ENCODE measurements around the gene SEC23B.

Gene SEC23B

DNA sequence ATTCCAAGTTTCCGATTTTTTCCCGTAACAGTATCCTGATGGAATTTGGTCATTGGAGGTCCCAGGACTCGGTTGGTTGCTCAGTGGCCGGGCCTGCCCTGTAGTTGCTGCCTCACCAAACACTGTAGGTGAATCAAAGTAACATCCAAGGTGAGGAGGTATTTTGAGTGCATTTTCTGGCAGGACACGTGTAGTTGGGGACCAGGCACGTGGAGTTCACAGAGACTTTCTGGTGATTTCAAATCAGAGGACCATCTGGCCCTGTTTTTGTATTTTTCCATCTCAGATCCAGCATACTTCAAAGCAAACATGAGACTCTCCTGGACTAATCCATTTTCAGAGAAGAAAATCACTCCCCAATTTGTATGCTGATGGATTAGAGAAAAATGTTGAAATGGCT lies 70.2 kb downstream of the SEC23B start:
- in situ Hi-C loops (cut with MboI; ENCODE audit: low sequenced_read_pairs, unreplicated experiment) = no loop called here
- no peak for DNase-seq (ENCODE audit: low spot score)
- TF ChIP-seq, protein P1, sequence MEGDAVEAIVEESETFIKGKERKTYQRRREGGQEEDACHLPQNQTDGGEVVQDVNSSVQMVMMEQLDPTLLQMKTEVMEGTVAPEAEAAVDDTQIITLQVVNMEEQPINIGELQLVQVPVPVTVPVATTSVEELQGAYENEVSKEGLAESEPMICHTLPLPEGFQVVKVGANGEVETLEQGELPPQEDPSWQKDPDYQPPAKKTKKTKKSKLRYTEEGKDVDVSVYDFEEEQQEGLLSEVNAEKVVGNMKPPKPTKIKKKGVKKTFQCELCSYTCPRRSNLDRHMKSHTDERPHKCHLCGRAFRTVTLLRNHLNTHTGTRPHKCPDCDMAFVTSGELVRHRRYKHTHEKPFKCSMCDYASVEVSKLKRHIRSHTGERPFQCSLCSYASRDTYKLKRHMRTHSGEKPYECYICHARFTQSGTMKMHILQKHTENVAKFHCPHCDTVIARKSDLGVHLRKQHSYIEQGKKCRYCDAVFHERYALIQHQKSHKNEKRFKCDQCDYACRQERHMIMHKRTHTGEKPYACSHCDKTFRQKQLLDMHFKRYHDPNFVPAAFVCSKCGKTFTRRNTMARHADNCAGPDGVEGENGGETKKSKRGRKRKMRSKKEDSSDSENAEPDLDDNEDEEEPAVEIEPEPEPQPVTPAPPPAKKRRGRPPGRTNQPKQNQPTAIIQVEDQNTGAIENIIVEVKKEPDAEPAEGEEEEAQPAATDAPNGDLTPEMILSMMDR (IDR thresholded peaks at IDR 0.05; ENCODE audit: borderline replicate concordance, control extremely low read depth, extremely low read depth, insufficient read depth, missing control alignments) = no peak

GRCh38 chr20:18578581-18578980 lies 70.8 kb downstream of the SEC23B start:
- TF ChIP-seq, protein P1 (IDR thresholded peaks at IDR 0.05; ENCODE audit: borderline replicate concordance, control extremely low read depth, extremely low read depth, insufficient read depth, missing control alignments) = no peak
- no peak for DNase-seq (ENCODE audit: low spot score)
- in situ Hi-C loops (cut with MboI; ENCODE audit: low sequenced_read_pairs, unreplicated experiment) = no loop called here

DNA sequence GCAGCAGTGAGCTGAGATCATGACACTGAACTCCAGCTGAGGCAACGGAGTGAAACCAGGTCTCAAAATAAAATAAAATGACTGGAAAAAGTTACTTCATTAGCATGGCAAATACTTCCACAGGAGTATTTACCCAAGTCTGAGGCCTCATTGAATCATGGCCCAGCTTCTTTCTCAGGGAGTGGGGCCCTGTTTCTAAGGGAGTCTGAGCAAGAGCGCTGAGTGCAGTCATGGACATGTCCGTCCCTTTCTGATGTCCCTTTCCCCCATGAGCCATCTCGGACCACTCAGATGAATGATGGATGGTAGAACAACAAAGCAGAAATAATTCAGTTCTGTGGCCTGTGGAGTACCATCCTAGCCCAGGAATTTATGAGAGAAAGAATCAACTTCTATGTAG lies 72.3 kb downstream of the SEC23B start:
- in situ Hi-C loops (cut with MboI; ENCODE audit: low sequenced_read_pairs, unreplicated experiment) = no loop called here
- DNase-seq (ENCODE audit: low spot score) = no peak
- TF ChIP-seq, protein P1 (IDR thresholded peaks at IDR 0.05; ENCODE audit: borderline replicate concordance, control extremely low read depth, extremely low read depth, insufficient read depth, missing control alignments) = no peak

DNA sequence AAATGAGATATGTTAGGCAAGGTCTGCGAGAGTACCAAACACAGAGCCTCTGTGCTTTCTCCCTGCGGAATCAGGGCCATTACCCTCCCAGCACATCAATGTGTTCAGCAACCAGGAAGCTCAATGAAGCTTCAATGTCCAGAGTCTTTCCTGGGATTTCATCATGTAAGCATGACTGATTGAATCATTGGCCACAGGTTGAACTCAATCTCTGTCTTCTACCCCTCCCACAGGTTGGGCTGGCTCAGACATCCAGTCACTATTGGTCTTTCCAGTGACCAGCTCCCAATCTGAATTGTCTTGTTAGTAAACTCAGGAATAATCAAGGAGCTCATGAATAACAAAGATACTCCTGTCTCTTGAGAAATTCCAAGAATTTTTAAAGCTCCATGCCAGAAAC lies 77.4 kb downstream of the SEC23B start:
- in situ Hi-C loops (cut with MboI; ENCODE audit: low sequenced_read_pairs, unreplicated experiment) = no loop called here

DNA sequence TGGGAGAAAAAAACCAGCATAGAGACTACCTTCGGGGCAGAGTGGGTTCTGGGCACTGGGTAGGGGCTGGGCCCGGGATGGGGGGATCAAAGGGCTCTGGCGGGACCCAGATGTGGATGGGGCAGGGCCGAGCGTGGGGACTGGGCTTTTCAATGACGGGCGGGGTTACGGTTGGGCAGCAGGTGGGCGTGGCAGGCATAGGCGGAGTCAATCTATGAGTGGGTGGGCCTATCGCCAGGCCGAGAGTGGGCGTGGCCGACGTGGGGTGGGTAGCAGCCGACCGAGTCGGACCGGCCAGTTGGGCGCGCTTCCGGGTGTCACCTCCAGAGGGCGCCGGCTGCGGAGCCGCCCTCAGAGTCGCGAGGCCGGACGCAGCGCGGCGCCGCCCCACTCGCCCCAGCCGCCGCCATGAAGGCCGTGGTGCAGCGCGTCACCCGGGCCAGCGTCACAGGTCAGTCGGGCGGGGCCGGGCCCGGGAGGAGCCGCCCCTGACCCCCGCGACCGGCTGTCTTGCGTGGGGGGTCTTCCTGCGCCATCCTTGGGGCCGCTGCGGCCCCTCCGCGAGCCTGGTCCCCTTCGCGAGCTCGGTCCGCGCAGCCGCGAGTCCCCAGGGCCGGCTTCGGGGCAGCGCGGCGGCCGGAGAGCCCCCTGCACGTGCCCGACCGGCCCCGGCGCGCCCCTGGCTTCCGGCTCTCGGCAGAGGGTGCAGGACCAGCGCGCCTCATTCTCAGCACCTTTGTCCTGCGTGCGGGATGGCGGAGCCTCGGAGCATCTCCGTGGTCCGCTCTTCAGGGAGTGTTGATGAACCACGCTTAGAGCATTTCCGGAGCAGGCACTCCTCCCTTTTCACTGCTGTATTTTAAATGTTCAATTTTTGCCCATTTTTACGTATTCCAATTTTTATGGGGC lies 80.2 kb downstream of the SEC23B start, which contains the start of gene DTD1:
TSS of gene DTD1 (plus strand) at position 390 of the 909 bp plus-strand sequence. CDS start at position 409, 19 bp downstream.
- in situ Hi-C loops (cut with MboI; ENCODE audit: low sequenced_read_pairs, unreplicated experiment) = no loop called here
- peak; percentile 95 for DNase-seq (ENCODE audit: low spot score)
- TF ChIP-seq, protein P1 (IDR thresholded peaks at IDR 0.05; ENCODE audit: borderline replicate concordance, control extremely low read depth, extremely low read depth, insufficient read depth, missing control alignments) = peak; percentile 75

More for the DNA sequence above, 77.4 kb downstream of the SEC23B start:
- DNase-seq (ENCODE audit: low spot score) = no peak
- TF ChIP-seq, protein P1 (IDR thresholded peaks at IDR 0.05; ENCODE audit: borderline replicate concordance, control extremely low read depth, extremely low read depth, insufficient read depth, missing control alignments) = no peak

- no peak for DNase-seq (ENCODE audit: low spot score)
- in situ Hi-C loops (cut with MboI; ENCODE audit: low sequenced_read_pairs, unreplicated experiment) = no loop called here
- TF ChIP-seq, protein P1 (IDR thresholded peaks at IDR 0.05; ENCODE audit: borderline replicate concordance, control extremely low read depth, extremely low read depth, insufficient read depth, missing control alignments) = no peak
Observed at GRCh38 chr20:18588574-18588933, 80.8 kb downstream of the SEC23B start.

Measured in GM13976 (cell line).